Trophoblast cell (in vitro differentiated cells and primary cell): ENCODE data around the gene PRG3.
A peak's percentile ranks its signal among the peaks of the same experiment; 100 is the strongest.

Source experiments
- DNase-seq, 2 donors: peaks; one replicate each; pipeline ENCODE4 v3.0.0-alpha.2; 2016
- H2AFZ ChIP-seq: 2 replicates; pipeline ENCODE4 v1.6.1; 2013; ENCODE audit warnings: low read length, moderate library complexity, mild to moderate bottlenecking; ENCODE audit not compliant: insufficient read depth, poor library complexity
- H2AK5ac ChIP-seq: 2 replicates; pipeline ENCODE4 v1.6.1; 2013; ENCODE audit warnings: mild to moderate bottlenecking, low read length
- H2BK120ac ChIP-seq: 2 replicates; pipeline ENCODE4 v1.6.1; 2013; ENCODE audit warnings: low read length, mild to moderate bottlenecking, moderate library complexity; ENCODE audit not compliant: insufficient read depth, poor library complexity
- H2BK12ac ChIP-seq: 2 replicates; pipeline ENCODE4 v1.6.1; 2013; ENCODE audit warnings: mild to moderate bottlenecking, low read length, moderate library complexity
- H2BK5ac ChIP-seq: 2 replicates; pipeline ENCODE4 v1.6.1; 2013; ENCODE audit warnings: low read length, low read depth, moderate library complexity, mild to moderate bottlenecking; ENCODE audit not compliant: poor library complexity
- H3K14ac ChIP-seq: 2 replicates; pipeline ENCODE4 v1.6.1; 2013; ENCODE audit warnings: mild to moderate bottlenecking, low read length
- H3K18ac ChIP-seq: 2 replicates; pipeline ENCODE4 v1.6.1; 2013; ENCODE audit warnings: mild to moderate bottlenecking, low read length
- H3K23ac ChIP-seq: 2 replicates; pipeline ENCODE4 v1.6.1; 2013; ENCODE audit warnings: low read length
- H3K27ac ChIP-seq: 2 replicates; pipeline ENCODE4 v1.5.1; 2013; ENCODE audit warnings: low read depth, mild to moderate bottlenecking, inconsistent platforms, low read length, moderate library complexity
- H3K27me3 ChIP-seq: 2 replicates; pipeline ENCODE4 v1.6.1; 2013; ENCODE audit warnings: inconsistent platforms, mild to moderate bottlenecking, low read length, moderate library complexity; ENCODE audit not compliant: insufficient read depth
- H3K36me3 ChIP-seq, 2 experiments: 1 replicate in 1 of 2; 2 replicates in 1 of 2; pipeline ENCODE4 v1.6.1; 2013; ENCODE audit warnings: low read length in 2 of 2, mild to moderate bottlenecking in 2 of 2, moderate library complexity in 1 of 2; ENCODE audit not compliant: insufficient read depth in 2 of 2, control insufficient read depth in 1 of 2
- H3K4ac ChIP-seq: 2 replicates; pipeline ENCODE4 v1.6.1; 2013; ENCODE audit warnings: low read depth, mild to moderate bottlenecking, low read length, moderate library complexity
- H3K4me1 ChIP-seq, 2 experiments: 1 replicate in 1 of 2; 2 replicates in 1 of 2; pipeline ENCODE4 v1.6.1; 2013; ENCODE audit warnings: low read length in 2 of 2, mild to moderate bottlenecking in 2 of 2, moderate library complexity in 1 of 2; ENCODE audit not compliant: insufficient read depth in 2 of 2, control insufficient read depth in 1 of 2
- H3K4me2 ChIP-seq: 2 replicates; pipeline ENCODE4 v1.6.1; 2013; ENCODE audit warnings: inconsistent platforms, mild to moderate bottlenecking, low read length, moderate library complexity
- H3K4me3 ChIP-seq: 2 replicates; pipeline ENCODE4 v1.5.1; 2013; ENCODE audit warnings: mild to moderate bottlenecking, low read depth, low read length, inconsistent platforms
- H3K79me1 ChIP-seq: one replicate; pipeline ENCODE4 v1.6.1; 2013; ENCODE audit warnings: low read length
- H3K79me2 ChIP-seq: 2 replicates; pipeline ENCODE4 v1.6.1; 2013; ENCODE audit warnings: low read length, mild to moderate bottlenecking; ENCODE audit not compliant: control insufficient read depth, insufficient read depth, poor library complexity
- H3K9ac ChIP-seq: 2 replicates; pipeline ENCODE4 v1.6.1; 2013; ENCODE audit warnings: mild to moderate bottlenecking, low read length
- H3K9me3 ChIP-seq: 2 replicates; pipeline ENCODE4 v1.6.1; 2013; ENCODE audit warnings: low read depth, mild to moderate bottlenecking, control low read depth, inconsistent platforms, low read length; ENCODE audit not compliant: insufficient read depth
- H4K12ac ChIP-seq: 2 replicates; pipeline ENCODE4 v1.6.1; 2013; ENCODE audit warnings: low read depth, mild to moderate bottlenecking, low read length, moderate library complexity
- H4K8ac ChIP-seq: 2 replicates; pipeline ENCODE4 v1.6.1; 2013; ENCODE audit warnings: low read depth, mild to moderate bottlenecking, low read length, moderate library complexity
- H4K91ac ChIP-seq: one replicate; pipeline ENCODE4 v1.6.1; 2013; ENCODE audit warnings: low read depth, mild to moderate bottlenecking, low read length, moderate library complexity
- WGBS: extraction: QIAGEN DNeasy Blood & Tissue Kit; methylation state at CpG from one replicate; pipeline ENCODE4 v1.1.7; 2013; ENCODE audit warnings: missing lambda C conversion rate; ENCODE audit not compliant: insufficient read length, insufficient coverage; ENCODE audit errors: extremely low coverage; 5-methylcytosine and 5-hydroxymethylcytosine counted together

The PRG3 gene

GRCh38 chr11:57402188-57403002 is 21.4 kb upstream of the PRG3 start:
- no peak overlapping the region for H2BK120ac ChIP-seq
- H3K79me1 ChIP-seq, result no peaks in the 10 kb centered on the region
- no peak overlapping the region for H2BK5ac ChIP-seq
- H3K4me1 ChIP-seq, result peaks cover 13 to 15% of the 10 kb centered on the region in 2 experiments
- H4K8ac ChIP-seq, result no peak overlapping the region
- H4K91ac ChIP-seq, result peak overlapping the region; percentile 18
- peak overlapping the region; percentile 54 for H2BK12ac ChIP-seq
- no peak overlapping the region for H2AK5ac ChIP-seq
- peaks cover 2% of the 10 kb centered on the region for H3K9me3 ChIP-seq
- no peak overlapping the region for H2AFZ ChIP-seq
- no CpG with 5 or more reads among the region's 6 CpGs for WGBS
- H3K27ac ChIP-seq, result no peak overlapping the region
- no peaks in the 10 kb centered on the region for H3K36me3 ChIP-seq
- H3K79me2 ChIP-seq, result no peaks in the 10 kb centered on the region
- H3K23ac ChIP-seq, result no peak overlapping the region
- no peak overlapping the region for H3K4me2 ChIP-seq
- no peak overlapping the region for H3K14ac ChIP-seq
- peak; percentile 85 to 96 for DNase-seq
- H3K4ac ChIP-seq, result no peak overlapping the region
- H3K9ac ChIP-seq, result no peak overlapping the region
- no peak overlapping the region for H3K18ac ChIP-seq
- no peak overlapping the region for H4K12ac ChIP-seq
- no peaks in the 10 kb centered on the region for H3K27me3 ChIP-seq
- H3K4me3 ChIP-seq, result no peak overlapping the region

GRCh38 chr11:57399972-57400578 is 19.1 kb upstream of the PRG3 start:
- no CpG with 5 or more reads among the region's 4 CpGs for WGBS

DNA sequence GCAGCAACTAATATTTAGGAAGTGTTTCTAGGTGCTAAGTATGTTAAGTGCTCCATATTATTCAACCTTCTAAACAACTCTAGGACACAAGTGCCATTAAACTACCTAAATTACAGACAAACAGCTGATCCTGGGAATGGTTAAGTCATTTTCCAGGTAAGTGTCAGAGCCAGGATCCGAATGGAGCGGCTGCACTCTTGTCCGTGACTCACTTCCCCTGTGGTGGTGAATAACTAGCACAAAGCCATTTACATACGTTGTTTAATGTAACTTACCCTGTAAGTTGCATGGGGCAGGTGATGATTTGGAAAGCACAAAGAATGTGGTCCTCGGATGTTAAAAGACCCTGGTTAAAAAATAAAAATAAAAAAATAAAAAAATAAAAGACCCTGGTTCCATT is 18.3 kb upstream of the PRG3 start:
- H4K91ac ChIP-seq, result no peak overlapping the region
- no peaks in the 10 kb centered on the region for H3K79me1 ChIP-seq
- no peaks in the 10 kb centered on the region for H3K36me3 ChIP-seq
- no peaks in the 10 kb centered on the region for H3K27me3 ChIP-seq
- no peak overlapping the region for H2AK5ac ChIP-seq
- no peak overlapping the region for H2BK5ac ChIP-seq
- H3K27ac ChIP-seq, result no peak overlapping the region
- H3K4me3 ChIP-seq, result no peak overlapping the region
- no peak overlapping the region for H3K14ac ChIP-seq
- H4K12ac ChIP-seq, result no peak overlapping the region
- DNase-seq, result peak in 1 of 2 donors; percentile 36
- no peak overlapping the region for H3K4me2 ChIP-seq
- H2BK12ac ChIP-seq, result no peak overlapping the region
- no peak overlapping the region for H4K8ac ChIP-seq
- H2AFZ ChIP-seq, result no peak overlapping the region
- no peak overlapping the region for H3K9ac ChIP-seq
- H2BK120ac ChIP-seq, result no peak overlapping the region
- H3K4ac ChIP-seq, result no peak overlapping the region
- peaks cover 2% of the 10 kb centered on the region for H3K9me3 ChIP-seq
- no CpG with 5 or more reads among the region's 5 CpGs for WGBS
- no peaks in the 10 kb centered on the region for H3K79me2 ChIP-seq
- no peak overlapping the region for H3K18ac ChIP-seq
- peaks cover 7 to 9% of the 10 kb centered on the region in 2 experiments for H3K4me1 ChIP-seq
- H3K23ac ChIP-seq, result no peak overlapping the region

More at GRCh38 chr11:57399972-57400578, 19.1 kb upstream of the PRG3 start:
- Histone ChIP-seq H2AK5ac (no peak overlapping the region), H3K79me2 (no peaks in the 10 kb centered on the region), H3K23ac (no peak overlapping the region), H2BK120ac (no peak overlapping the region), H4K12ac (no peak overlapping the region), H3K4ac (no peak overlapping the region), H3K14ac (no peak overlapping the region), H3K4me2 (no peak overlapping the region), H2BK5ac (no peak overlapping the region), H3K36me3 (no peaks in the 10 kb centered on the region), H3K9me3 (peaks cover 2% of the 10 kb centered on the region), H3K79me1 (no peaks in the 10 kb centered on the region), H4K91ac (no peak overlapping the region), H3K9ac (no peak overlapping the region), H4K8ac (no peak overlapping the region), H3K27me3 (no peaks in the 10 kb centered on the region), H3K4me3 (no peak overlapping the region), H3K18ac (no peak overlapping the region), H2BK12ac (no peak overlapping the region), H3K4me1 (peaks cover 7 to 9% of the 10 kb centered on the region in 2 experiments), H2AFZ (no peak overlapping the region), H3K27ac (no peak overlapping the region)
- DNase-seq, result no peak

GRCh38 chr11:57397394-57397990 is 16.5 kb upstream of the PRG3 start:
- Histone ChIP-seq H4K8ac (no peak overlapping the region), H4K12ac (no peak overlapping the region), H3K18ac (no peak overlapping the region), H2AFZ (no peak overlapping the region), H3K14ac (no peak overlapping the region), H4K91ac (no peak overlapping the region), H3K36me3 (no peaks in the 10 kb centered on the region), H3K23ac (no peak overlapping the region), H3K4me1 (peaks cover 4 to 5% of the 10 kb centered on the region in 2 experiments), H3K4ac (no peak overlapping the region), H3K4me2 (no peak overlapping the region), H3K27ac (no peak overlapping the region), H2BK12ac (no peak overlapping the region), H3K27me3 (no peaks in the 10 kb centered on the region), H3K9me3 (peaks cover 2% of the 10 kb centered on the region), H2BK5ac (no peak overlapping the region), H2AK5ac (no peak overlapping the region), H3K79me2 (no peaks in the 10 kb centered on the region), H3K79me1 (no peaks in the 10 kb centered on the region), H2BK120ac (no peak overlapping the region), H3K4me3 (no peak overlapping the region), H3K9ac (no peak overlapping the region)
- no peak for DNase-seq
- no CpG with 5 or more reads among the region's 4 CpGs for WGBS
